ENCODE data around the gene CRACDL. TPM values are rescaled to one million over a fixed set of nuclear protein-coding genes. Genes with fewer than 3 reads are reported as not detected.

Gene CRACDL
- total and polyA plus RNA-seq, 2 donors (not counting 1 experiment from before 2014, with no cell fraction given), result 0.25 TPM; not detected in 1

- Histone ChIP-seq H3K27me3 (replicated peaks in 1 of 4; ENCODE audit: control extremely low read depth in 1 of 4, control insufficient read depth in 3 of 4, insufficient read depth in 4 of 4, low read length in 3 of 4) (peaks cover 0 to 3% (median 0%) of the 10 kb centered on the region in 4 experiments), H3K4me2 (replicated peaks; ENCODE audit: low read depth, low read length, poor library complexity, severe bottlenecking) (no peak overlapping the region), H3K4me1 (ENCODE audit: control insufficient read depth in 2 of 2, insufficient read depth in 2 of 2, low read length in 2 of 2) (peaks cover 0 to 3% of the 10 kb centered on the region in 2 donors), H3K9me3 (ENCODE audit: control extremely low read depth in 1 of 3, control insufficient read depth in 2 of 3, insufficient read depth in 1 of 3, low read length in 2 of 3) (no peaks in the 10 kb centered on the region), H3K9ac (ENCODE audit: low read length) (no peak overlapping the region), H4K20me1 (ENCODE audit: control insufficient read depth, insufficient read depth, low read length, poor library complexity, severe bottlenecking) (no peaks in the 10 kb centered on the region), H3K4me3 (ENCODE audit: control extremely low read depth in 1 of 5, extremely low read depth in 1 of 5, insufficient read depth in 1 of 5, low read depth in 2 of 5, low read length in 4 of 5) (no peak overlapping the region), H3K36me3 (replicated peaks in 1 of 2; ENCODE audit: control extremely low read depth in 1 of 2, control insufficient read depth in 1 of 2, extremely low read depth in 1 of 2, insufficient read depth in 2 of 2, low read length in 1 of 2) (no peaks in the 10 kb centered on the region), H3K27ac (ENCODE audit: low read length in 2 of 2) (no peak overlapping the region), H2AFZ (ENCODE audit: insufficient read depth, low read depth, low read length, poor library complexity, severe bottlenecking) (no peak overlapping the region), H3K79me2 (ENCODE audit: control insufficient read depth, insufficient read depth, low read length) (no peaks in the 10 kb centered on the region)
- Mint-ChIP-seq H3K9me3 (ENCODE audit: insufficient read depth) (no peaks in the 10 kb centered on the region), H3K4me3 (no peak overlapping the region), H3K27ac (no peak overlapping the region), H3K4me1 (peaks cover 7% of the 10 kb centered on the region), H3K27me3 (peaks cover 8% of the 10 kb centered on the region)
- no peak for ATAC-seq (ENCODE audit: low read depth)
- intact Hi-C loops (cut with micrococcal nuclease), result loop anchor here (5.0 to 10.0 kb wide), 3 partner anchors 228 to 336 kb away; no protein-coding TSS in a partner anchor
- POLR2A ChIA-PET, result no interaction called here
- TF ChIP-seq CTCF (IDR thresholded peaks at IDR 0.05) (no peak), EZH2 (IDR thresholded peaks at IDR 0.05; ENCODE audit: borderline replicate concordance, insufficient read depth, low read depth, low read length, poor library complexity, severe bottlenecking) (no peak)
- CTCF ChIA-PET, result interaction anchor here (0.7 to 5.8 kb wide), 6 partner anchors 32 to 429 kb away, joined by 3 to 124 read pairs (median 7); no protein-coding TSS in a partner anchor
- WGBS (ENCODE audit: insufficient coverage), result 67% methylated on average over 1 of the region's 3 CpGs
- no peak for DNase-seq
Observed at GRCh38 chr2:98839292-98839691, 96.7 kb downstream of the CRACDL start.

GRCh38 chr2:98835831-98836385 lies 100.1 kb downstream of the CRACDL start:
- TF ChIP-seq CTCF (IDR thresholded peaks at IDR 0.05) (no peak), EZH2 (IDR thresholded peaks at IDR 0.05; ENCODE audit: borderline replicate concordance, insufficient read depth, low read depth, low read length, poor library complexity, severe bottlenecking) (no peak)
- no peak overlapping the region for H3K4me3 Mint-ChIP-seq
- no peaks in the 10 kb centered on the region for H4K20me1 ChIP-seq (ENCODE audit: control insufficient read depth, insufficient read depth, low read length, poor library complexity, severe bottlenecking)
- no peak for ATAC-seq (ENCODE audit: low read depth)
- ChIA-PET POLR2A (no interaction called here), CTCF (interaction anchor here (1.0 to 5.8 kb wide), 9 partner anchors 12 to 426 kb away, joined by 3 to 124 read pairs (median 4); no protein-coding TSS in a partner anchor)
- no peak overlapping the region for H3K9ac ChIP-seq (ENCODE audit: low read length)
- peaks cover 7% of the 10 kb centered on the region for H3K4me1 Mint-ChIP-seq
- no peak overlapping the region for H3K27ac Mint-ChIP-seq
- no peak overlapping the region for H3K27ac ChIP-seq (ENCODE audit: low read length in 2 of 2)
- H3K27me3 Mint-ChIP-seq, result no peaks in the 10 kb centered on the region
- H3K36me3 ChIP-seq (replicated peaks in 1 of 2; ENCODE audit: control extremely low read depth in 1 of 2, control insufficient read depth in 1 of 2, extremely low read depth in 1 of 2, insufficient read depth in 2 of 2, low read length in 1 of 2), result no peaks in the 10 kb centered on the region
- no peaks in the 10 kb centered on the region for H3K27me3 ChIP-seq (replicated peaks in 1 of 4; ENCODE audit: control extremely low read depth in 1 of 4, control insufficient read depth in 3 of 4, insufficient read depth in 4 of 4, low read length in 3 of 4)
- H3K4me2 ChIP-seq (replicated peaks; ENCODE audit: low read depth, low read length, poor library complexity, severe bottlenecking), result no peak overlapping the region
- no peak overlapping the region for H2AFZ ChIP-seq (ENCODE audit: insufficient read depth, low read depth, low read length, poor library complexity, severe bottlenecking)
- no peaks in the 10 kb centered on the region for H3K9me3 ChIP-seq (ENCODE audit: control extremely low read depth in 1 of 3, control insufficient read depth in 2 of 3, insufficient read depth in 1 of 3, low read length in 2 of 3)
- intact Hi-C loops (cut with micrococcal nuclease), result loop anchor here (5.0 to 10.0 kb wide), 3 partner anchors 231 to 339 kb away; no protein-coding TSS in a partner anchor
- H3K4me1 ChIP-seq (ENCODE audit: control insufficient read depth in 2 of 2, insufficient read depth in 2 of 2, low read length in 2 of 2), result peaks cover 0 to 3% of the 10 kb centered on the region in 2 donors
- no peak overlapping the region for H3K4me3 ChIP-seq (ENCODE audit: control extremely low read depth in 1 of 5, extremely low read depth in 1 of 5, insufficient read depth in 1 of 5, low read depth in 2 of 5, low read length in 4 of 5)
- WGBS (ENCODE audit: insufficient coverage), result 56% methylated on average over 9 of the region's 10 CpGs
- DNase-seq, result no peak
- H3K79me2 ChIP-seq (ENCODE audit: control insufficient read depth, insufficient read depth, low read length), result no peaks in the 10 kb centered on the region
- H3K9me3 Mint-ChIP-seq (ENCODE audit: insufficient read depth), result no peaks in the 10 kb centered on the region

Data from B cell (primary cell).